ENCODE measurements around the gene CDH8. TPM values are rescaled to one million over a fixed set of nuclear protein-coding genes. Genes with fewer than 3 reads are reported as not detected.
A peak's percentile ranks its signal among the peaks of the same experiment; 100 is the strongest.

Gene CDH8
- total RNA-seq, 1 experiment from 2014 or later, result 5.7 TPM

GRCh38 chr16:62046801-62047200, 10.6 kb upstream of the CDH8 start:
- Histone ChIP-seq H3K36me3 (ENCODE audit: low read depth, low read length) (no peaks in the 10 kb centered on the region), H3K4me2 (ENCODE audit: low read length) (no peak overlapping the region), H3K9me3 (ENCODE audit: low read length) (no peaks in the 10 kb centered on the region), H2AFZ (ENCODE audit: low read length) (no peak overlapping the region), H3K4me1 (ENCODE audit: insufficient read depth, low read length) (no peaks in the 10 kb centered on the region), H3F3A (ENCODE audit: low read length, unreplicated experiment) (no peaks in the 10 kb centered on the region), H3K27me3 (ENCODE audit: low read length) (peaks cover 10% of the 10 kb centered on the region; the same call in 1 of the 2 replicates), H4K20me1 (ENCODE audit: low read length) (no peaks in the 10 kb centered on the region), H3K27ac (ENCODE audit: low read length) (no peak overlapping the region), H3K9ac (ENCODE audit: low read length) (no peak overlapping the region), H3K4me3 (ENCODE audit: low read length) (no peak overlapping the region), H3K9me2 (replicated peaks; ENCODE audit: low read length) (no peaks in the 10 kb centered on the region), H3K79me2 (ENCODE audit: low read length) (no peaks in the 10 kb centered on the region)
- BruUV-seq (replicated peaks), result no TSS peak
- ChIA-PET CTCF (no interaction called here), POLR2A (ENCODE audit: unreplicated experiment) (no interaction called here)
- ATAC-seq, result no peak
- no peak for DNase-seq
- intact Hi-C loops (cut with micrococcal nuclease), result loop anchor here (10.0 kb wide), 1 partner anchor 252 kb away; no protein-coding TSS in a partner anchor
- no peak for TF ChIP-seq CTCF (conservative IDR thresholded peaks at IDR 0.05; ENCODE audit: low read depth, low read length)

GRCh38 chr16:62041401-62041800, 5.2 kb upstream of the CDH8 start:
- intact Hi-C loops (cut with micrococcal nuclease), result loop anchor here (1.0 to 10.0 kb wide), 3 partner anchors 182 to 609 kb away; no protein-coding TSS in a partner anchor
- H3K9me2 ChIP-seq (replicated peaks; ENCODE audit: low read length), result no peaks in the 10 kb centered on the region
- no peaks in the 10 kb centered on the region for H4K20me1 ChIP-seq (ENCODE audit: low read length)
- H3K9ac ChIP-seq (ENCODE audit: low read length), result no peak overlapping the region
- H3K36me3 ChIP-seq (ENCODE audit: low read depth, low read length), result no peaks in the 10 kb centered on the region
- ChIA-PET POLR2A (ENCODE audit: unreplicated experiment) (no interaction called here), CTCF (no interaction called here)
- no peak for TF ChIP-seq EZH2phosphoT487 (IDR thresholded peaks at IDR 0.05; ENCODE audit: borderline replicate concordance, low read length)
- peak; percentile 70 for TF ChIP-seq CTCF (conservative IDR thresholded peaks at IDR 0.05; ENCODE audit: low read depth, low read length)
- no peaks in the 10 kb centered on the region; the same call in 1 of the 2 replicates for H3K27me3 ChIP-seq (ENCODE audit: low read length)
- ATAC-seq (peak; percentile 83), DNase-seq (peak; percentile 68)
- no peaks in the 10 kb centered on the region for H3K79me2 ChIP-seq (ENCODE audit: low read length)
- no peak overlapping the region for H3K4me3 ChIP-seq (ENCODE audit: low read length)
- no peaks in the 10 kb centered on the region for H3K4me1 ChIP-seq (ENCODE audit: insufficient read depth, low read length)
- no peak overlapping the region for H3K27ac ChIP-seq (ENCODE audit: low read length)
- H2AFZ ChIP-seq (ENCODE audit: low read length), result no peak overlapping the region
- BruUV-seq (replicated peaks), result no TSS peak
- no peaks in the 10 kb centered on the region for H3K9me3 ChIP-seq (ENCODE audit: low read length)
- no peaks in the 10 kb centered on the region for H3F3A ChIP-seq (ENCODE audit: low read length, unreplicated experiment)
- no peak overlapping the region for H3K4me2 ChIP-seq (ENCODE audit: low read length)

- TF ChIP-seq CTCF (conservative IDR thresholded peaks at IDR 0.05; ENCODE audit: low read depth, low read length) (no peak), EZH2 (IDR thresholded peaks at IDR 0.05; ENCODE audit: low read length, unreplicated experiment) (no peak), EZH2phosphoT487 (IDR thresholded peaks at IDR 0.05; ENCODE audit: borderline replicate concordance, low read length) (no peak)
- no TSS peak for BruUV-seq (replicated peaks)
- CTCF ChIA-PET, result no interaction called here
- H3K4me3 ChIP-seq (ENCODE audit: low read length), result no peak overlapping the region
- DNase-seq, result no peak
- no peak overlapping the region for H3K9ac ChIP-seq (ENCODE audit: low read length)
- H3K4me1 ChIP-seq (ENCODE audit: insufficient read depth, low read length), result no peaks in the 10 kb centered on the region
- H3K27ac ChIP-seq (ENCODE audit: low read length), result no peak overlapping the region
- no peaks in the 10 kb centered on the region for H4K20me1 ChIP-seq (ENCODE audit: low read length)
- peaks cover 22% of the 10 kb centered on the region for H3K27me3 ChIP-seq (ENCODE audit: low read length)
- no peaks in the 10 kb centered on the region for H3K36me3 ChIP-seq (ENCODE audit: low read depth, low read length)
- ATAC-seq, result no peak
- no peak overlapping the region for H3K4me2 ChIP-seq (ENCODE audit: low read length)
- no peaks in the 10 kb centered on the region for H3K9me3 ChIP-seq (ENCODE audit: low read length)
- no peaks in the 10 kb centered on the region for H3F3A ChIP-seq (ENCODE audit: low read length, unreplicated experiment)
- H3K79me2 ChIP-seq (ENCODE audit: low read length), result no peaks in the 10 kb centered on the region
- intact Hi-C loops (cut with micrococcal nuclease), result no loop called here
- POLR2A ChIA-PET (ENCODE audit: unreplicated experiment), result no interaction called here
- H2AFZ ChIP-seq (ENCODE audit: low read length), result no peak overlapping the region
- H3K9me2 ChIP-seq (replicated peaks; ENCODE audit: low read length), result no peaks in the 10 kb centered on the region
These were observed 2.4 kb upstream of the CDH8 start for GRCh38 chr16:62038646-62039045.

Data from PC-3 (cell line).